IMR-90 (cell line): ENCODE measurements around the gene SYT2. TPM values are rescaled to one million over a fixed set of nuclear protein-coding genes. Genes with fewer than 3 reads are reported as not detected.

Source experiments
- ATAC-seq: fragments of 200-7000 bp; cut with Tn5 transposase; 2 replicates; pipeline ENCODE4 v1.9.1; 2020; ENCODE audit warnings: low read depth, mild to moderate bottlenecking, moderate library complexity
- BruUV-seq: library from RNA; stranded (reverse); fragments of 400-500 nt; replicated peaks from 2 replicates; lab custom pipeline; 2021; lab: Mats Ljungman, UMichigan
- CTCF ChIA-PET: fragments of 300-600 bp; formaldehyde crosslinking; extraction: SDS; loops from one replicate; lab custom pipeline; 2021; ENCODE audit warnings: antibody characterized with exemption; lab: Yijun Ruan, JAX
- POLR2A ChIA-PET: fragments of 300-600 bp; sonication (Branson Sonifier 250); formaldehyde crosslinking; loops from one replicate; lab custom pipeline; 2022; ENCODE audit warnings: antibody characterized with exemption; ENCODE audit not compliant: unreplicated experiment; lab: Charles Lee
- DNase-seq: peaks from one replicate; pipeline ENCODE4 v3.0.0; 2013
- H2AFZ ChIP-seq: replicated peaks from 2 replicates; pipeline ENCODE3; 2013; ENCODE audit warnings: low read length, mild to moderate bottlenecking; ENCODE audit not compliant: poor library complexity
- H2AK5ac ChIP-seq: 2 replicates; pipeline ENCODE4 v1.6.1; 2013; ENCODE audit warnings: low read depth, low read length, inconsistent platforms
- H2AK9ac ChIP-seq: replicated peaks from 2 replicates; pipeline ENCODE3; 2013; ENCODE audit warnings: mild to moderate bottlenecking, low read depth, low read length, moderate library complexity; ENCODE audit not compliant: poor library complexity
- H2BK120ac ChIP-seq: 2 replicates; pipeline ENCODE4 v1.6.1; 2013; ENCODE audit warnings: low read depth, low read length, inconsistent platforms
- H2BK15ac ChIP-seq: 3 replicates; pipeline ENCODE4 v1.6.1; 2013; ENCODE audit warnings: low read depth, low read length, inconsistent platforms
- H2BK20ac ChIP-seq: 2 replicates; pipeline ENCODE4 v1.6.1; 2013; ENCODE audit warnings: low read depth, mild to moderate bottlenecking, inconsistent platforms, low read length, moderate library complexity
- H2BK5ac ChIP-seq: 2 replicates; pipeline ENCODE4 v1.6.1; 2013; ENCODE audit warnings: mild to moderate bottlenecking, low read depth, low read length, inconsistent platforms; ENCODE audit not compliant: poor library complexity, severe bottlenecking
- H3K14ac ChIP-seq: replicated peaks from 2 replicates; pipeline ENCODE4 v1.6.1; 2013; ENCODE audit warnings: low read depth, low read length, inconsistent platforms
- H3K18ac ChIP-seq: 2 replicates; pipeline ENCODE4 v1.6.1; 2013; ENCODE audit warnings: low read depth, low read length, control low read depth
- H3K23ac ChIP-seq: 2 replicates; pipeline ENCODE4 v1.6.1; 2013; ENCODE audit warnings: low read depth, low read length, inconsistent platforms
- H3K27ac ChIP-seq: 2 replicates; pipeline ENCODE4 v1.5.1; 2013; ENCODE audit warnings: mild to moderate bottlenecking, control low read depth, low read length; ENCODE audit not compliant: insufficient read depth
- H3K27me3 ChIP-seq: 2 replicates; pipeline ENCODE4 v1.6.1; 2013; ENCODE audit warnings: low read length; ENCODE audit not compliant: control insufficient read depth, insufficient read depth
- H3K36me3 ChIP-seq: 2 replicates; pipeline ENCODE4 v1.6.1; 2013; ENCODE audit warnings: low read length, mixed read lengths; ENCODE audit not compliant: control insufficient read depth, insufficient read depth
- H3K4ac ChIP-seq: 2 replicates; pipeline ENCODE4 v1.6.1; 2013; ENCODE audit warnings: low read depth, low read length, inconsistent platforms
- H3K4me1 ChIP-seq: 2 replicates; pipeline ENCODE4 v1.6.1; 2013; ENCODE audit warnings: low read length, mixed read lengths; ENCODE audit not compliant: control insufficient read depth, insufficient read depth
- H3K4me2 ChIP-seq: 2 replicates; pipeline ENCODE4 v1.6.1; 2013; ENCODE audit warnings: low read depth, mild to moderate bottlenecking, control low read depth, low read length, moderate library complexity
- H3K4me3 ChIP-seq: 2 replicates; pipeline ENCODE4 v1.5.1; 2013; ENCODE audit warnings: low read depth, mild to moderate bottlenecking, control low read depth, low read length, moderate library complexity; ENCODE audit not compliant: insufficient read depth
- H3K56ac ChIP-seq: 2 replicates; pipeline ENCODE4 v1.6.1; 2013; ENCODE audit warnings: low read length, inconsistent platforms; ENCODE audit not compliant: insufficient read depth; ENCODE audit errors: extremely low read depth
- H3K79me1 ChIP-seq, 2 experiments: 2 replicates each; pipeline ENCODE4 v1.6.1; 2013; ENCODE audit warnings: low read length in 2 of 2, inconsistent platforms in 1 of 2, low read depth in 1 of 2
- H3K9ac ChIP-seq: 2 replicates; pipeline ENCODE4 v1.6.1; 2013; ENCODE audit warnings: low read depth, low read length, control low read depth
- H3K9me1 ChIP-seq: 2 replicates; pipeline ENCODE4 v1.6.1; 2013; ENCODE audit warnings: low read length, inconsistent platforms; ENCODE audit not compliant: insufficient read depth
- H3K9me3 ChIP-seq: 2 replicates; pipeline ENCODE4 v1.6.1; 2013; ENCODE audit warnings: low read length; ENCODE audit not compliant: control insufficient read depth, insufficient read depth
- H4K20me1 ChIP-seq: 2 replicates; pipeline ENCODE4 v1.6.1; 2013; ENCODE audit warnings: low read length, inconsistent platforms; ENCODE audit not compliant: insufficient read depth
- H4K5ac ChIP-seq: 2 replicates; pipeline ENCODE4 v1.6.1; 2013; ENCODE audit warnings: mild to moderate bottlenecking, low read depth, low read length, control low read depth
- H4K8ac ChIP-seq, 2 experiments: 2 replicates each; pipeline ENCODE4 v1.6.1; 2013; ENCODE audit warnings: low read depth in 2 of 2, low read length in 2 of 2, control low read depth in 1 of 2, inconsistent platforms in 1 of 2
- H4K91ac ChIP-seq: 2 replicates; pipeline ENCODE4 v1.6.1; 2013; ENCODE audit warnings: low read depth, low read length, inconsistent platforms; ENCODE audit not compliant: insufficient read depth
- CEBPB ChIP-seq: IDR thresholded peaks from 2 replicates; pipeline ENCODE4 v1.6.1; 2012; ENCODE audit warnings: low read depth, low read length, improper control_type of control experiment
- CHD1 ChIP-seq: IDR thresholded peaks from 2 replicates; pipeline ENCODE4 v1.6.1; 2012; ENCODE audit warnings: low read depth, low read length, improper control_type of control experiment
- NFE2L2 ChIP-seq: fragments of 150-350 bp; IDR thresholded peaks from 2 replicates; pipeline ENCODE4 v1.6.1; 2016; ENCODE audit warnings: low read depth, mild to moderate bottlenecking, low read length
- POLR2A ChIP-seq: IDR thresholded peaks from 2 replicates; pipeline ENCODE4 v1.6.1; 2012; ENCODE audit warnings: mild to moderate bottlenecking, low read depth, low read length
- SMC3 ChIP-seq: fragments of 150-350 bp; IDR thresholded peaks from 2 replicates; pipeline ENCODE4 v1.6.1; 2016; ENCODE audit warnings: low read depth, mild to moderate bottlenecking, antibody characterized with exemption, low read length, moderate library complexity
- WGBS, 2 experiments: methylation state at CpG; one replicate each; pipeline versions ENCODE4 v1.1.5 to v1.1.7; 2013; ENCODE audit warnings: missing lambda C conversion rate in 2 of 2; ENCODE audit not compliant: insufficient read length in 1 of 2; ENCODE audit errors: extremely low coverage in 2 of 2; 5-methylcytosine and 5-hydroxymethylcytosine counted together
- dilution Hi-C: fragments of 300-500 bp; cut with HindIII; formaldehyde crosslinking; loops from one replicate; pipeline ENCODE4 v1.14.3; 2018; ENCODE audit warnings: low sequenced_read_pairs; ENCODE audit not compliant: unreplicated experiment
- in situ Hi-C: fragments of 300-500 bp; cut with MboI; formaldehyde crosslinking; loops from 3 replicates; pipeline ENCODE4 v1.14.3; 2019; ENCODE audit warnings: low sequenced_read_pairs, inconsistent platforms, mixed read lengths
- intact Hi-C: fragments of 100-400 bp; cut with micrococcal nuclease; formaldehyde crosslinking; loops from 2 replicates; pipeline ENCODE4 v1.10.0; 2022
- polyA plus RNA-seq, 3 experiments: library from polyadenylated mRNA; depleted of rRNA; stranded (reverse); fragments of >200 nt; gene quantifications; 2 replicates each; pipeline ENCODE4 v1.2.3, GENCODE V29; 2012; ENCODE audit warnings: low replicate concordance in 1 of 3
- total RNA-seq: library from RNA; depleted of rRNA; stranded (reverse); fragments of >200 nt; gene quantifications from 2 replicates; pipeline ENCODE4 v1.2.3, GENCODE V29; 2012
- TF ChIP-seq, protein P1 (sequence below): conservative IDR thresholded peaks from 2 replicates; pipeline ENCODE4 v1.5.1; 2012; ENCODE audit warnings: mild to moderate bottlenecking, low read depth, low read length, improper control_type of control experiment
- TF ChIP-seq, protein P2 (sequence below): fragments of 150-350 bp; IDR thresholded peaks from 2 replicates; pipeline ENCODE4 v1.6.1; 2017; ENCODE audit warnings: mild to moderate bottlenecking, antibody characterized with exemption, low read length, low read depth

The SYT2 gene
- total and polyA plus RNA-seq, 2 of the 4 experiments (the other 2 are of a cell fraction) = under 0.01 TPM

GRCh38 chr1:202648605-202649226, 61.5 kb downstream of the SYT2 start:
- no peak overlapping the region for H2AFZ ChIP-seq
- H3K9me1 ChIP-seq = no peaks in the 10 kb centered on the region
- no peak overlapping the region for H2AK5ac ChIP-seq
- no peak overlapping the region for H3K14ac ChIP-seq
- no peak overlapping the region for H3K27ac ChIP-seq
- H3K4me3 ChIP-seq = no peak overlapping the region
- H3K23ac ChIP-seq = no peak overlapping the region
- no peak overlapping the region for H3K9ac ChIP-seq
- no peaks in the 10 kb centered on the region for H3K79me1 ChIP-seq
- 50% methylated on average over 1 of the region's 2 CpGs; no CpG with 5 or more reads in 1 of the 2 experiments for WGBS, 2 experiments
- H3K9me3 ChIP-seq = no peaks in the 10 kb centered on the region
- no peak overlapping the region for H2BK120ac ChIP-seq
- no peak overlapping the region for H3K56ac ChIP-seq
- TF ChIP-seq, protein P1, sequence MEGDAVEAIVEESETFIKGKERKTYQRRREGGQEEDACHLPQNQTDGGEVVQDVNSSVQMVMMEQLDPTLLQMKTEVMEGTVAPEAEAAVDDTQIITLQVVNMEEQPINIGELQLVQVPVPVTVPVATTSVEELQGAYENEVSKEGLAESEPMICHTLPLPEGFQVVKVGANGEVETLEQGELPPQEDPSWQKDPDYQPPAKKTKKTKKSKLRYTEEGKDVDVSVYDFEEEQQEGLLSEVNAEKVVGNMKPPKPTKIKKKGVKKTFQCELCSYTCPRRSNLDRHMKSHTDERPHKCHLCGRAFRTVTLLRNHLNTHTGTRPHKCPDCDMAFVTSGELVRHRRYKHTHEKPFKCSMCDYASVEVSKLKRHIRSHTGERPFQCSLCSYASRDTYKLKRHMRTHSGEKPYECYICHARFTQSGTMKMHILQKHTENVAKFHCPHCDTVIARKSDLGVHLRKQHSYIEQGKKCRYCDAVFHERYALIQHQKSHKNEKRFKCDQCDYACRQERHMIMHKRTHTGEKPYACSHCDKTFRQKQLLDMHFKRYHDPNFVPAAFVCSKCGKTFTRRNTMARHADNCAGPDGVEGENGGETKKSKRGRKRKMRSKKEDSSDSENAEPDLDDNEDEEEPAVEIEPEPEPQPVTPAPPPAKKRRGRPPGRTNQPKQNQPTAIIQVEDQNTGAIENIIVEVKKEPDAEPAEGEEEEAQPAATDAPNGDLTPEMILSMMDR = no peak
- TF ChIP-seq CEBPB (no peak), NFE2L2 (no peak), POLR2A (no peak), CHD1 (no peak), SMC3 (no peak)
- TF ChIP-seq, protein P2, sequence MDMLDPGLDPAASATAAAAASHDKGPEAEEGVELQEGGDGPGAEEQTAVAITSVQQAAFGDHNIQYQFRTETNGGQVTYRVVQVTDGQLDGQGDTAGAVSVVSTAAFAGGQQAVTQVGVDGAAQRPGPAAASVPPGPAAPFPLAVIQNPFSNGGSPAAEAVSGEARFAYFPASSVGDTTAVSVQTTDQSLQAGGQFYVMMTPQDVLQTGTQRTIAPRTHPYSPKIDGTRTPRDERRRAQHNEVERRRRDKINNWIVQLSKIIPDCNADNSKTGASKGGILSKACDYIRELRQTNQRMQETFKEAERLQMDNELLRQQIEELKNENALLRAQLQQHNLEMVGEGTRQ = no peak
- H3K4ac ChIP-seq = no peak overlapping the region
- H2BK5ac ChIP-seq = no peak overlapping the region
- POLR2A ChIA-PET = no interaction called here
- in situ Hi-C loops (no loop called here), dilution Hi-C loops (no loop called here), intact Hi-C loops (no loop called here)
- H3K27me3 ChIP-seq = peaks cover 92% of the 10 kb centered on the region
- no peak overlapping the region for H2BK15ac ChIP-seq
- no peak overlapping the region for H2AK9ac ChIP-seq
- H3K18ac ChIP-seq = no peak overlapping the region
- H3K4me2 ChIP-seq = no peak overlapping the region
- H4K5ac ChIP-seq = no peak overlapping the region
- H4K91ac ChIP-seq = no peak overlapping the region
- no peaks in the 10 kb centered on the region for H3K36me3 ChIP-seq
- CTCF ChIA-PET = no interaction called here
- H4K8ac ChIP-seq = no peak overlapping the region
- H4K20me1 ChIP-seq = no peaks in the 10 kb centered on the region
- no peak for ATAC-seq
- H3K4me1 ChIP-seq = peaks cover 4% of the 10 kb centered on the region; the same call in 1 of the 2 replicates
- no TSS peak for BruUV-seq
- no peak overlapping the region for H2BK20ac ChIP-seq
- DNase-seq = no peak
